Measurements from ENCODE around the gene SHISA9.

The SHISA9 gene

DNA sequence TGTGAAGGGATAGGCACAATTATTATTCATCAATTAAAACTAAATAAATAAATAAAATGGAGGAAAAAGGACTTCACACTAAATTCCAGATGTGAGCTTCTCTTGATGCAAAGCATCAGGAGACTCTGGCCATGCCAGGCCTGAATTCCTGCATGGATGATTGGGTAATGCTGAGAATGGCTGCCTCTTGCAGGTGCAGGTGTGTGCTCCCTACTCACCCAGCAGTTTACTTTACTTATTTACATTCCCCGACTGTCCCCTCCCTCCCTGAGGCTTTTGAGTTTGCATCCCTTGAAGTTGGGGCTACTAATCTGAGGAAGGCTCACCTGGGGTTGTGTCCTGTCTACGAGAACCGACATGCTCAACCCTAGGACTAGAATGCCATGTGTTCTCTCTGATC is 200.4 kb downstream of the SHISA9 start:
- TF ChIP-seq SPI1 (IDR thresholded peaks at IDR 0.05; ENCODE audit: borderline replicate concordance, low read depth) (no peak), GABPA (IDR thresholded peaks at IDR 0.05; ENCODE audit: low read depth) (no peak), POLR2AphosphoS5 (IDR thresholded peaks at IDR 0.05; ENCODE audit: low read depth) (no peak)
- TF ChIP-seq, protein P1, sequence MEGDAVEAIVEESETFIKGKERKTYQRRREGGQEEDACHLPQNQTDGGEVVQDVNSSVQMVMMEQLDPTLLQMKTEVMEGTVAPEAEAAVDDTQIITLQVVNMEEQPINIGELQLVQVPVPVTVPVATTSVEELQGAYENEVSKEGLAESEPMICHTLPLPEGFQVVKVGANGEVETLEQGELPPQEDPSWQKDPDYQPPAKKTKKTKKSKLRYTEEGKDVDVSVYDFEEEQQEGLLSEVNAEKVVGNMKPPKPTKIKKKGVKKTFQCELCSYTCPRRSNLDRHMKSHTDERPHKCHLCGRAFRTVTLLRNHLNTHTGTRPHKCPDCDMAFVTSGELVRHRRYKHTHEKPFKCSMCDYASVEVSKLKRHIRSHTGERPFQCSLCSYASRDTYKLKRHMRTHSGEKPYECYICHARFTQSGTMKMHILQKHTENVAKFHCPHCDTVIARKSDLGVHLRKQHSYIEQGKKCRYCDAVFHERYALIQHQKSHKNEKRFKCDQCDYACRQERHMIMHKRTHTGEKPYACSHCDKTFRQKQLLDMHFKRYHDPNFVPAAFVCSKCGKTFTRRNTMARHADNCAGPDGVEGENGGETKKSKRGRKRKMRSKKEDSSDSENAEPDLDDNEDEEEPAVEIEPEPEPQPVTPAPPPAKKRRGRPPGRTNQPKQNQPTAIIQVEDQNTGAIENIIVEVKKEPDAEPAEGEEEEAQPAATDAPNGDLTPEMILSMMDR (IDR thresholded peaks at IDR 0.05; ENCODE audit: insufficient read depth, low read length), result no peak
- TF ChIP-seq, protein P2, sequence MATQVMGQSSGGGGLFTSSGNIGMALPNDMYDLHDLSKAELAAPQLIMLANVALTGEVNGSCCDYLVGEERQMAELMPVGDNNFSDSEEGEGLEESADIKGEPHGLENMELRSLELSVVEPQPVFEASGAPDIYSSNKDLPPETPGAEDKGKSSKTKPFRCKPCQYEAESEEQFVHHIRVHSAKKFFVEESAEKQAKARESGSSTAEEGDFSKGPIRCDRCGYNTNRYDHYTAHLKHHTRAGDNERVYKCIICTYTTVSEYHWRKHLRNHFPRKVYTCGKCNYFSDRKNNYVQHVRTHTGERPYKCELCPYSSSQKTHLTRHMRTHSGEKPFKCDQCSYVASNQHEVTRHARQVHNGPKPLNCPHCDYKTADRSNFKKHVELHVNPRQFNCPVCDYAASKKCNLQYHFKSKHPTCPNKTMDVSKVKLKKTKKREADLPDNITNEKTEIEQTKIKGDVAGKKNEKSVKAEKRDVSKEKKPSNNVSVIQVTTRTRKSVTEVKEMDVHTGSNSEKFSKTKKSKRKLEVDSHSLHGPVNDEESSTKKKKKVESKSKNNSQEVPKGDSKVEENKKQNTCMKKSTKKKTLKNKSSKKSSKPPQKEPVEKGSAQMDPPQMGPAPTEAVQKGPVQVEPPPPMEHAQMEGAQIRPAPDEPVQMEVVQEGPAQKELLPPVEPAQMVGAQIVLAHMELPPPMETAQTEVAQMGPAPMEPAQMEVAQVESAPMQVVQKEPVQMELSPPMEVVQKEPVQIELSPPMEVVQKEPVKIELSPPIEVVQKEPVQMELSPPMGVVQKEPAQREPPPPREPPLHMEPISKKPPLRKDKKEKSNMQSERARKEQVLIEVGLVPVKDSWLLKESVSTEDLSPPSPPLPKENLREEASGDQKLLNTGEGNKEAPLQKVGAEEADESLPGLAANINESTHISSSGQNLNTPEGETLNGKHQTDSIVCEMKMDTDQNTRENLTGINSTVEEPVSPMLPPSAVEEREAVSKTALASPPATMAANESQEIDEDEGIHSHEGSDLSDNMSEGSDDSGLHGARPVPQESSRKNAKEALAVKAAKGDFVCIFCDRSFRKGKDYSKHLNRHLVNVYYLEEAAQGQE (IDR thresholded peaks at IDR 0.05; ENCODE audit: insufficient replicate concordance, low read depth), result no peak
- H3K4me3 ChIP-seq (replicated peaks; ENCODE audit: insufficient read depth, low read length), result no peak overlapping the region
- H3K27ac ChIP-seq (replicated peaks), result no peak overlapping the region
- H3K27me3 ChIP-seq (ENCODE audit: insufficient read depth, poor library complexity, severe bottlenecking), result no peaks in the 10 kb centered on the region
- no peak for DNase-seq (ENCODE audit: low read depth in 1 of 2, low spot score in 1 of 2)

DNA sequence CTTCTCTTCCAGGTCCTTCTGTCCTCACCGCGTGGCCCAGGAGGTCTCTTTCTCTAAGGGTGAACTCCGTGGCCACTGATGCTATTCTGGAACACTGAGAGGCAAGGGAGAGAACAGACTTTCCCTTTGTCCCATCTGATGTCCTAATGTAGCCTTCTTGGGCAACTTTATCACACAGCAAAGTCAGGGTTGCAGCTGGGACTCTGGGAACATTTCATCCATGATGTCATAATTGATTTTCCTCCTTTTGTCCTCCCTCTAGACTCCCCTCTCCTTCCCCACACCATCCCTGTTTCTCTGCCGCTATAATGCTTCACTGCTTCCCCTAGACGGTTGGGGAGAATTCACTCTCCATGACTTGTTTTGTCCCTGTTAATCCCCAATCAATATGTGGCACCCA is 201.0 kb downstream of the SHISA9 start:
- no peak for TF ChIP-seq GABPA (IDR thresholded peaks at IDR 0.05; ENCODE audit: low read depth)
- TF ChIP-seq, protein P2 (IDR thresholded peaks at IDR 0.05; ENCODE audit: insufficient replicate concordance, low read depth), result no peak
- Histone ChIP-seq H3K27ac (replicated peaks) (no peak overlapping the region), H3K27me3 (ENCODE audit: insufficient read depth, poor library complexity, severe bottlenecking) (no peaks in the 10 kb centered on the region), H3K4me3 (replicated peaks; ENCODE audit: insufficient read depth, low read length) (no peak overlapping the region)
- DNase-seq (ENCODE audit: low read depth in 1 of 2, low spot score in 1 of 2), result no peak

DNA sequence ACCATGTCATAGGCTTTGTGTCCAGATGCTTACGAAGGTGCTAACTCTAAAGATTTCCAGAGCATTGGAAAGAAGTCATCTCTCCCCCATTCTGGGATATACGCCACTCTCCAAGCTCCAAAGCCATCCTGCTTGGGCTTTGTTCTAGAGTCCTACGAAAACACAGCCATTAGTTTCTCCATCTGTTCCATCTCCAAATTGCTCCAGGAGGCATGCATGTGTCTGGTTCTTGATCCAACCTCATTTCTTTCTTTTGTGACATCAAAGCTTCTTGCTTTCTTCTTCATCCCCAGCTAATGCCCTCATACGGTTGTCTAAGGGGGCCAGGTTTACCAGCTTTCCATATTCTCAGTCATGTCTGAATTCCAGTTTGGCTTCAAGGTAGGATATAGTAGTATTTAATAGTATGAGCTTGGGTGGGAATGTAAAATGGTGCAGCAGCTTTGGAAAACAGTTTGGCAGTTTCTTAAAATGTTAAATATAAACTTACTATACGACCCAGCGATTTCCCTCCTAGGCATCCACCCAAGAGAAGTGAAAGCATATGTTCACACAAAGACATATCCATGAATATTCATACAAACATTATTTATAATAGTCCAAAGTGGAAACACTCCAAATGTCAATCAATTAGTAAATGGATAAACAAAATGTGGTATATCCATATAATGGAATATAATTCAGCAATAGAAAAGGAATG is 202.6 kb downstream of the SHISA9 start:
- DNase-seq (ENCODE audit: low read depth in 1 of 2, low spot score in 1 of 2), result no peak
- TF ChIP-seq GABPA (IDR thresholded peaks at IDR 0.05; ENCODE audit: low read depth), result no peak
- no peak overlapping the region for H3K4me3 ChIP-seq (replicated peaks; ENCODE audit: insufficient read depth, low read length)
- H3K27ac ChIP-seq (replicated peaks), result no peak overlapping the region
- no peaks in the 10 kb centered on the region for H3K27me3 ChIP-seq (ENCODE audit: insufficient read depth, poor library complexity, severe bottlenecking)

DNA sequence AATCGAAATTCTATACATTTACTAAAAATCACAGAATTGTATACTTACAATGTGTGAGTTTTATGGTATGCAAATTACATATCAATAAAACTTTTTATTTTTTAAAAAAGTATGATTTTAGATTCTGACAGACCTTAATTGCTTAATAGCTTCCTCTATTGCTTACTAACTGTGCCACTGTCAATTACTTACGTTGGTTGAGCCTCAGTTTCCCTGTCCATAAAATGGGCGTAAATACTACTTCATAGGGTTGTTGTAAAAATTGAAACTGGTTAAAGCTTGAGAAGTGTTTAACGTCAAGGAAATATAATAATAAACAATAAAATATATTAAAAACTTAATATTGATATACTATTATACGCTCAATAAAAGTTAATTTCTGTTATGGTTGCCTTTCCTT is 203.4 kb downstream of the SHISA9 start:
- Histone ChIP-seq H3K27ac (replicated peaks) (no peak overlapping the region), H3K4me3 (replicated peaks; ENCODE audit: insufficient read depth, low read length) (no peak overlapping the region), H3K27me3 (ENCODE audit: insufficient read depth, poor library complexity, severe bottlenecking) (no peaks in the 10 kb centered on the region)
- DNase-seq (ENCODE audit: low read depth in 1 of 2, low spot score in 1 of 2), result no peak
- TF ChIP-seq, protein P2 (IDR thresholded peaks at IDR 0.05; ENCODE audit: insufficient replicate concordance, low read depth), result no peak
- TF ChIP-seq GABPA (IDR thresholded peaks at IDR 0.05; ENCODE audit: low read depth) (no peak), POLR2AphosphoS5 (IDR thresholded peaks at IDR 0.05; ENCODE audit: low read depth) (no peak), SPI1 (IDR thresholded peaks at IDR 0.05; ENCODE audit: borderline replicate concordance, low read depth) (no peak)
- TF ChIP-seq, protein P1 (IDR thresholded peaks at IDR 0.05; ENCODE audit: insufficient read depth, low read length), result no peak

Measured in HL-60 (cell line).